ENCODE results near the gene ARHGEF10L.

Gene ARHGEF10L

DNA sequence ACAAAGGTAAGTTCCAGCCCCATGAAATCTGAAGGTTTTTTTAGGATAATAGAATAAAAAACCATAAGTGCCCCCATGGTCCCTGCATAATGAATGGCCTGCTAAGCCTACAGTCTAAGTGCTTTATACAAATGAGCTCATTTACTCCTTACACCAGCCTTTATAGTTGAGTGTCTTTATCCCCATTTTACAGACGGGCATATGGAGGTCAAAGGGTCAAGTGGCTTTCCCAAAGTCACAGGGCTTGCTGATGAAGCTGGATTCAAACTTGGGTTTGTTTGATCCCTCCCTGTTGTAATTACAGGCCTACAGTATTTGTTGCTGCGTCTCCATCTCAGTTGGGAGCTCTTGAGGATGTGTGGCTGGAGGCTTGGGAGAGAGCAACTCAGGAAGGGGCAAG is 28.3 kb upstream of the ARHGEF10L start:
- POLR2A ChIA-PET = interaction anchor here (0.9 kb wide), 1 partner anchor 108 kb away, joined by 3 read pairs; no protein-coding TSS in a partner anchor
- H3K4me3 ChIP-seq (ENCODE audit: low read depth, low read length) = no peak overlapping the region
- no peak for DNase-seq (ENCODE audit: low read depth, low spot score)
- TF ChIP-seq, protein P1, sequence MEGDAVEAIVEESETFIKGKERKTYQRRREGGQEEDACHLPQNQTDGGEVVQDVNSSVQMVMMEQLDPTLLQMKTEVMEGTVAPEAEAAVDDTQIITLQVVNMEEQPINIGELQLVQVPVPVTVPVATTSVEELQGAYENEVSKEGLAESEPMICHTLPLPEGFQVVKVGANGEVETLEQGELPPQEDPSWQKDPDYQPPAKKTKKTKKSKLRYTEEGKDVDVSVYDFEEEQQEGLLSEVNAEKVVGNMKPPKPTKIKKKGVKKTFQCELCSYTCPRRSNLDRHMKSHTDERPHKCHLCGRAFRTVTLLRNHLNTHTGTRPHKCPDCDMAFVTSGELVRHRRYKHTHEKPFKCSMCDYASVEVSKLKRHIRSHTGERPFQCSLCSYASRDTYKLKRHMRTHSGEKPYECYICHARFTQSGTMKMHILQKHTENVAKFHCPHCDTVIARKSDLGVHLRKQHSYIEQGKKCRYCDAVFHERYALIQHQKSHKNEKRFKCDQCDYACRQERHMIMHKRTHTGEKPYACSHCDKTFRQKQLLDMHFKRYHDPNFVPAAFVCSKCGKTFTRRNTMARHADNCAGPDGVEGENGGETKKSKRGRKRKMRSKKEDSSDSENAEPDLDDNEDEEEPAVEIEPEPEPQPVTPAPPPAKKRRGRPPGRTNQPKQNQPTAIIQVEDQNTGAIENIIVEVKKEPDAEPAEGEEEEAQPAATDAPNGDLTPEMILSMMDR (IDR thresholded peaks at IDR 0.05; ENCODE audit: insufficient read depth, low read length, missing control alignments) = no peak
- CTCF ChIA-PET = interaction anchor here (0.5 to 29.3 kb wide), 4 partner anchors 9 to 90 kb away, joined by 3 to 1054 read pairs (median 10); no protein-coding TSS in a partner anchor

DNA sequence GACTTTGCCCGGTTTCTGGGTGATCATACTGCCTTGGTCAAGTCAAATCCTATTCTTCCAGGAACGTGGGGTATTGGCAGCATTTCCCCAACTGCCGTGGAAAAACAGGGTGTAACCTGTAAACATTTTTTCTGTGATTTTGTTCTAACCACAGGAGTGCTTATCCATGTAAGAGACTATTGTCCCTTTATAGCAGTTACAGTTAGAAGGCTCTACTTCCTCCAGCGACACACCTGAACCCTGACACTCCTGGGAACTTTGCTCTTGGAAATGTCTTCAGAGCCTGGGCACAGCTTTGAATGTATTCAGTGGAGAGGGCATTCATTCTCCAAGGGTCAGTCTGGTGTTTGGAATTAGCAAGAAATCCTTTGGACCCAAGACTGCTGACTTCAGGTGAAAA is 26.4 kb upstream of the ARHGEF10L start:
- TF ChIP-seq, protein P1 (IDR thresholded peaks at IDR 0.05; ENCODE audit: insufficient read depth, low read length, missing control alignments) = no peak
- H3K4me3 ChIP-seq (ENCODE audit: low read depth, low read length) = no peak overlapping the region
- ChIA-PET POLR2A (no interaction called here), CTCF (interaction anchor here (1.7 to 29.3 kb wide), 4 partner anchors 10 to 88 kb away, joined by 4 to 1054 read pairs (median 6); no protein-coding TSS in a partner anchor)
- DNase-seq (ENCODE audit: low read depth, low spot score) = no peak

DNA sequence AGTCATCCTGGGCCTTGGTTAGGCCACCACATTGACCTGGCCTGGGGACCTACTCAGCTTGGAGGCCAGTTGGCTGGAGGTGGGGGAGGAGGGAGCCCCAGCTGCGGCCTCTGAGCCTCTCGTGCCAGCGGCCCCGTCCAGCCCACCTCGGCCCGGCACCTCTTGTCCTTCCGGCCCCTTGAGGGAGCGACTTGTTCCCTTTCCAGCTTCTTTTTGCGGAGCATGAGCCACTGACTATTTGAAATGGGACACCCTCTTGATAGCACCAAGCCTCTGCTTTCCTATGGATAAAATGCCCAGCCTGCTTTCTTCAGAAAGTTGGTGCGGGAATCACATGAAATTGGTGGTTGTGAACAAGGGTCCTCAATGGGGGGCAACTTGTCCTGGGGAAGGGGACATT is 24.7 kb upstream of the ARHGEF10L start:
- no peak overlapping the region for H3K4me3 ChIP-seq (ENCODE audit: low read depth, low read length)
- ChIA-PET POLR2A (no interaction called here), CTCF (interaction anchor here (1.4 to 29.3 kb wide), 2 partner anchors 10 to 86 kb away, joined by 5 to 1054 read pairs; no protein-coding TSS in a partner anchor)
- TF ChIP-seq, protein P1 (IDR thresholded peaks at IDR 0.05; ENCODE audit: insufficient read depth, low read length, missing control alignments) = no peak
- no peak for DNase-seq (ENCODE audit: low read depth, low spot score)

DNA sequence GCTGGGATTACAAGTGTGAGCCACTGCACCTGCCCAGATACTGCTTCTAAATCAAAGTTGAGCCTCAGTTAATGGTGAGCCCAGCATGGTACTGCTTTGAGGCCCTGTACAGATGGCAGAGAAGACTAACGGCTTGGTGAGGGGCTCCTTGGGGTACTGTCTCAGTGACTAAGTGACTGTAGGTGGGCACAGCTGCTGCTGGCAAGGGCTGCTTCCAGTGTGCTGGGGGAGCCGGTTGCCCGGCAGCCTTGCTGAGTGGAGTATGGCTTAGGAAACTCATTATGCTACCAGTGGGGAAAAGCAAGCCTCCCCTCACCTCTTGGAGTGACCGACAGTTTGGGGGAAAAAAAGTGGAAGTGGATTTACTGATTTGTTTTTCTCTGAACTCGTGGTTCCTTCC is 23.6 kb upstream of the ARHGEF10L start:
- ChIA-PET POLR2A (no interaction called here), CTCF (interaction anchor here (1.4 to 29.3 kb wide), 3 partner anchors 14 to 85 kb away, joined by 5 to 1054 read pairs (median 10); no protein-coding TSS in a partner anchor)
- TF ChIP-seq, protein P1 (IDR thresholded peaks at IDR 0.05; ENCODE audit: insufficient read depth, low read length, missing control alignments) = no peak
- no peak for DNase-seq (ENCODE audit: low read depth, low spot score)
- no peak overlapping the region for H3K4me3 ChIP-seq (ENCODE audit: low read depth, low read length)

DNA sequence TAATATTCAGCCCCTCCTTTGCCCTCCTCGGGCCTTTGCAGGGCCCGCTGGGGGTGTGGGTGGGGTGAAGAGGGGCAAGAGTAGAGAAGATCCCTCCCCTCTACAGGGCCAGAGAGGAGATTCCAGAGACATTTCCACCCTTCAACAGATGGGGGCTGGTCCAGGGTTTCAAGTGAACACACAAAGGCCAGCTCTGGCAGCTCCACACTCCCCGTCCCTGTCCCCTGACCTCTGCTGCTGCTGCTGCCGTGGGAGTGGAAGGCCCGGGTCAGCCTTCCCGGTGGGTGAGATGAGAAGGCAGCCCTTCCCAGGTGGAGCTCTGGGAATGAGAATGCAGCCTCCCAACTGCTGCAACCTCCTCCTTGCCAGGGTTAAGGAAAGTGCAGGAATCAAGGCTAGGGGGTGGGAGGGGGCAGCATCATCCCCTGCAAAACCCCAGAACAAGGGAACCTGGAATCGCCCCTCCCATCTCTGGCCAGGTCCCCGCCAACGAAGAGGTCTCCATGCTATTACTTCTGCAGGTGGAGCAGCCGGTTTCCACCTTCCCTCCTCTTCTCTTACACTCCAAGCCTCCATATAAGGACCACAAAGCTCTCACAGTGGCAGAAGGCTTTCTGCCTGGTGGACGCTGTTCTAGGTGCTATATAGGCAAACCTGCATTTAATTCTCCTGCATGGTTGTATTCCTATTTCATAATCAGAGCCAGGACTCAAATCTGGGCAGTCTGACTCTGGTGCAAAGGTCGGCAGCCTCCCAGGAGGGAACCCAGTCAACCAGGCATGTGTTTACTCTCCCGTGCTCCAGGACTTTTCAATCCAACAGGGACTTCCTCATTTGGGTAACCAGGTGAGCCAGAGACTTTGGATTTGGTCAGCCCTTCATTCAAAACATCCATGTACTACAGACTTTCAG is 22.9 kb upstream of the ARHGEF10L start:
- H3K4me3 ChIP-seq (ENCODE audit: low read depth, low read length) = no peak overlapping the region
- ChIA-PET POLR2A (no interaction called here), CTCF (interaction anchor here (1.4 to 29.3 kb wide), 3 partner anchors 14 to 84 kb away, joined by 5 to 1054 read pairs (median 10); no protein-coding TSS in a partner anchor)
- TF ChIP-seq, protein P1 (IDR thresholded peaks at IDR 0.05; ENCODE audit: insufficient read depth, low read length, missing control alignments) = no peak
- no peak for DNase-seq (ENCODE audit: low read depth, low spot score)

DNA sequence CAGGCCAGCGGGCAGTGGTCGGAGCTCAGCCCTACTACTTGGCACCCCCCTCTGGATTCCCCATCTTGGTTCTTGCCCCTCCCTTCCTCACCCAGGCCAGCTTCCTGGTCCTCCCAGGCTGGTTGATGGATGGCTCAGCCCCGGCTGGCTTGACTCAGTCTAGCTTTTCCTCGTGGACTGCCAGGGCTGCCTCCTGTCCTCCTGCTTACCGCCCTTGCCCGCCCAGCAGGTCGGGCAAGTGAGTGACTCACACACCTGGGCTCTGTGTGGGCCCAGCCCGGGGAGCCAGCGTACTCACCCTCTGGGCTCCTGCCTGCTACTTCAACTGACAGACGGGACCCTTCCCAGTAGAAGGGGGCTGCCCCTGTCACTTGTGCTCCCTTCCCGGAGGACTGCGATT is 19.5 kb upstream of the ARHGEF10L start:
- ChIA-PET POLR2A (no interaction called here), CTCF (interaction anchor here (1.1 to 1.8 kb wide), 4 partner anchors 13 to 89 kb away, joined by 3 to 5 read pairs (median 4); no protein-coding TSS in a partner anchor)
- TF ChIP-seq, protein P1 (IDR thresholded peaks at IDR 0.05; ENCODE audit: insufficient read depth, low read length, missing control alignments) = no peak
- no peak for DNase-seq (ENCODE audit: low read depth, low spot score)
- no peak overlapping the region for H3K4me3 ChIP-seq (ENCODE audit: low read depth, low read length)

Data from AG04449 (cell line).